Measurements from ENCODE around the gene LCN2.

The LCN2 gene

DNA sequence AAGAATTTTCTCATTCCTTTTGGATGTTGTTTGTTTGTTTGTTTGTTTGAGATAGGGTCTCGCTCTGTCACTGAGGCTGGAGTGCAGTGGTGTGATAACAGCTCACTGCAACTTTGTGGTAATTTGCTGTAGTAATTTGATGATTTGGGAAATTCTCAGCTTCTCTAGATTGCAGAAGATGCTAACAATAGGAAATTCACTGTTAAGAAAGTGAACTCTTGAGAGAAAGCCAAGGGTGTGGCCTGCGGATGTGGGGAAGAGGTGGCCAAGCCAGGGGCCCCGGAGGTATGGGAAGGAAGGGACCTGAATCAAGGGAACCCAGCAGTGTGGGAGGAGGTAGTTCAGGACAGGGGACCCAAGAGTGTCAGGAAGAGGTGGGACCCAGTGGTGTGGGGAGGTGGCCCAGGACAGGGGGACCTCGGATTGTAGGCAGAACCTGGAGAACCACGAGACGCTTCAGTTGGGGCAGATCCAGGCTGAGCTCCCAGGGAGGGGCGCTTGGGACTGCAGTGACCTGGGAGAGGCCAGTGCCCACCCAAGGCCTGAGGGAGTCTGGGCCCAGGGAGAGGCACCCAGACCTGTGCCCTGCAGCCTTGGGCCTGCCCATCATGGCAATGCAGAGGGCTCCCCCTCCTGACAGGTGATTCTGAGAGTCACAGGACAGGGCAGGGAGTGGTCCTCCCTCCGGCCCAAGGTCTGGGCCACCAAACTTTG, 5.6 kb upstream of the LCN2 start:
- WGBS (ENCODE audit: insufficient coverage), result 84% methylated on average over 7 of the region's 8 CpGs
- Histone ChIP-seq H3K4me1 (ENCODE audit: control extremely low read depth in 1 of 4, control insufficient read depth in 4 of 4, insufficient read depth in 4 of 4, low read length in 3 of 4) (peaks cover 0 to 8% (median 2%) of the 10 kb centered on the region in 4 experiments), H3K9me3 (ENCODE audit: control extremely low read depth in 1 of 5, control insufficient read depth in 4 of 5, insufficient read depth in 2 of 5, low read depth in 1 of 5, low read length in 4 of 5) (no peaks in the 10 kb centered on the region), H3K36me3 (ENCODE audit: control insufficient read depth in 4 of 4, insufficient read depth in 4 of 4, low read length in 3 of 4) (no peaks in the 10 kb centered on the region), H3K27me3 (replicated peaks in 2 of 5; ENCODE audit: control insufficient read depth in 4 of 5, insufficient read depth in 5 of 5, low read length in 4 of 5) (no peaks in the 10 kb centered on the region), H3K27ac (ENCODE audit: insufficient read depth in 1 of 2, low read depth in 1 of 2, low read length in 2 of 2, poor library complexity in 1 of 2, severe bottlenecking in 2 of 2) (no peak overlapping the region), H3K4me3 (ENCODE audit: control insufficient read depth in 1 of 7, extremely low read depth in 1 of 7, insufficient read depth in 4 of 7, low read depth in 2 of 7, low read length in 6 of 7) (no peak overlapping the region)
- no peak for DNase-seq
- POLR2A ChIA-PET, result interaction anchor here (0.6 to 1.1 kb wide), 3 partner anchors 7 to 107 kb away, joined by 3 to 5 read pairs (median 3); partner anchors contain the start of gene BBLN
- CTCF ChIA-PET, result interaction anchor here (1.2 to 1.5 kb wide), 2 partner anchors 15 to 28 kb away, joined by 4 read pairs; no protein-coding TSS in a partner anchor

DNA sequence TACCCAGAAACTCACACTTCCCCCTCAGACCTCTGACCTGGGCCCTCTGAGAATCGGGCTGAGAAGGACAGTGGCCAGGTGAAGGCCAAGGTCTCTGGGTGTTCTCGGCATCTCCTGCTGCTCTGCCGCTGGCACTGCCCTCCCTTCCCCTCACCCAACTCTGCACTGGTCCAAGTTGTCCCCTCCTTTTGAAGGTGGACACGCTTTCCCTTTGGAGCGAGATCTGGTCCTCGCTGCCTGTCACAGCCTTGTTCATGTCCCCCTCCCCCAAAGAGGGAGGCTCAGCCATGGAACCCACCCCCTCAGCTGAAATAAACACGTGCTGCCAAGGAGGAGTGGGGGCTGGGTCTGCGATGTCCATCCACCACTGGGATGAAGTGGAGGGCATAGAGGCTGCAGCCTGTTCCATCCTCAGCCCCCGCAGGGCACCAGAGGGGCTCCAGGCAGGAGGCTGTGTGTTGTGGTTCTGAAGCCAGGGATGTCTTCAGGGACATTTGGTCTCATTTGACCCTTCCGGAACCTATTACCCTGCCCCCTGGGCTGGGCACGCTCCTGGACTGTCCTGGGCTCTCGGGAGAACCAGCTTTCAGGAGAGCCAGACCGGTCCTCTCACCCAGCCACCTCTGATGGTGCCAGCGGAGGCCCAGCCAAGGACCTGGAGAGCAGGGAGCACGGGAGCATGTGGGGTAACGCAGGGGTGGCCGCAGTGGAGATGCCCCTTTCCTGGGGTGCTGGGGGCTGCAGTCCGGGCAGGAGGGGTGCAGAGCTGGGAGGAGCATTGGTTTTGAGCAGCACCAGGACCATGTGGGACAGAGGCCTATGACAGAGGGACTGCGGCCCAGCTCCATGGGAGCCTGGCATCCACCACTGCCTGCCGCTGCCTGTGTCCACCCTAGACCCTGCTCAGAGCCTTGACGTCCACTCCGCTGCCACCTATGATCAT, 4.7 kb upstream of the LCN2 start:
- Histone ChIP-seq H3K27ac (ENCODE audit: insufficient read depth in 1 of 2, low read depth in 1 of 2, low read length in 2 of 2, poor library complexity in 1 of 2, severe bottlenecking in 2 of 2) (no peak overlapping the region), H3K9me3 (ENCODE audit: control extremely low read depth in 1 of 5, control insufficient read depth in 4 of 5, insufficient read depth in 2 of 5, low read depth in 1 of 5, low read length in 4 of 5) (no peaks in the 10 kb centered on the region), H3K36me3 (ENCODE audit: control insufficient read depth in 4 of 4, insufficient read depth in 4 of 4, low read length in 3 of 4) (no peaks in the 10 kb centered on the region), H3K4me1 (ENCODE audit: control extremely low read depth in 1 of 4, control insufficient read depth in 4 of 4, insufficient read depth in 4 of 4, low read length in 3 of 4) (peaks cover 0 to 10% (median 6%) of the 10 kb centered on the region in 4 experiments), H3K27me3 (replicated peaks in 2 of 5; ENCODE audit: control insufficient read depth in 4 of 5, insufficient read depth in 5 of 5, low read length in 4 of 5) (no peaks in the 10 kb centered on the region), H3K4me3 (ENCODE audit: control insufficient read depth in 1 of 7, extremely low read depth in 1 of 7, insufficient read depth in 4 of 7, low read depth in 2 of 7, low read length in 6 of 7) (no peak overlapping the region)
- 95% methylated on average over 17 of the region's 22 CpGs for WGBS (ENCODE audit: insufficient coverage)
- POLR2A ChIA-PET, result no interaction called here
- CTCF ChIA-PET, result interaction anchor here (1.3 kb wide), 1 partner anchor 27 kb away, joined by 4 read pairs; no protein-coding TSS in a partner anchor
- DNase-seq, result no peak

DNA sequence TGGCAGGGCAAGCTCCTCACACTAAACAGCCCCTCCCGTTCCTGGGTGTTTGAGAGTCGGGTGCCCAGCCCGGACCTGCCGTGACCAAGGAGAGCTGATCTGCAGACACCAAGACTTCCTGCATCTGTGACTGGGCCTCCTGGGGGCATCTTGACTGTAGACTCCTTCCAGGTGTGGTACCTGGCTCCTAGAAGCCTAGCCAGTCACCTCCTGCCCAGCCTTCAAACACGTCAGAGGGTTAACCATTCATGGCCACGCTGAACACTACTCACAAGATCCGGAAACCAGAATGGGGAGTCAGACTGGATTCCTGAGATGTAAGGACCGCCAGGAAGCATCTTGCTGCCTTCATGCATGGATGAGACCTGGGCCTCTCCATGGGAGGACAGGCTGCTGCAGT, 3.7 kb upstream of the LCN2 start:
- DNase-seq, result no peak
- Histone ChIP-seq H3K4me3 (ENCODE audit: control insufficient read depth in 1 of 7, extremely low read depth in 1 of 7, insufficient read depth in 4 of 7, low read depth in 2 of 7, low read length in 6 of 7) (no peak overlapping the region), H3K9me3 (ENCODE audit: control extremely low read depth in 1 of 5, control insufficient read depth in 4 of 5, insufficient read depth in 2 of 5, low read depth in 1 of 5, low read length in 4 of 5) (no peaks in the 10 kb centered on the region), H3K27ac (ENCODE audit: insufficient read depth in 1 of 2, low read depth in 1 of 2, low read length in 2 of 2, poor library complexity in 1 of 2, severe bottlenecking in 2 of 2) (no peak overlapping the region), H3K4me1 (ENCODE audit: control extremely low read depth in 1 of 4, control insufficient read depth in 4 of 4, insufficient read depth in 4 of 4, low read length in 3 of 4) (peaks cover 0 to 20% (median 15%) of the 10 kb centered on the region in 4 experiments), H3K36me3 (ENCODE audit: control insufficient read depth in 4 of 4, insufficient read depth in 4 of 4, low read length in 3 of 4) (no peaks in the 10 kb centered on the region), H3K27me3 (replicated peaks in 2 of 5; ENCODE audit: control insufficient read depth in 4 of 5, insufficient read depth in 5 of 5, low read length in 4 of 5) (no peaks in the 10 kb centered on the region)
- 84% methylated on average over 8 of the region's 8 CpGs for WGBS (ENCODE audit: insufficient coverage)
- ChIA-PET CTCF (interaction anchor here (1.0 to 1.3 kb wide), 3 partner anchors 8 to 28 kb away, joined by 3 to 4 read pairs (median 3); no protein-coding TSS in a partner anchor), POLR2A (no interaction called here)

DNA sequence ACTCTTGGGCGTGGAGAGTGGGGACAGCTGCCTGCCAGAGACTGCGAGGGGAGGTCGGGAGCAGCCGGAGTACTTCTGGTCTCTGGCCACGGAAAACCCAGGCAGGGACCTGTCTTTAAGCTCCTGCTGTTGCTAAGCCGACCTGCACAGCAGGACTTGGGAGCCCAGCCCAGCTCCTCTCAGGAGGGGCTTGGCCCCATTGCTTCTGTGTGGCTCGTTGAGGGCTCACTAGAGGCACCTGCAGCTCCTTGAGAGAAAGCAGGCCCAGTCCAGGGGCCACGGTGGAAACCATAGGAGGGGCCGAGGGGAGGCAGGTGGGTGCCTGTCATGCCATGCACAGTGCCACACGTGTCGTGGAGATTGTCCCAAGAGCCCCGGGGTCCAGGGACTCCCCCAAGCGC, 3.3 kb upstream of the LCN2 start:
- H3K4me1 ChIP-seq (ENCODE audit: control extremely low read depth in 1 of 4, control insufficient read depth in 4 of 4, insufficient read depth in 4 of 4, low read length in 3 of 4), result peaks cover 0 to 25% (median 19%) of the 10 kb centered on the region in 4 experiments
- no peaks in the 10 kb centered on the region for H3K27me3 ChIP-seq (replicated peaks in 2 of 5; ENCODE audit: control insufficient read depth in 4 of 5, insufficient read depth in 5 of 5, low read length in 4 of 5)
- H3K9me3 ChIP-seq (ENCODE audit: control extremely low read depth in 1 of 5, control insufficient read depth in 4 of 5, insufficient read depth in 2 of 5, low read depth in 1 of 5, low read length in 4 of 5), result no peaks in the 10 kb centered on the region
- no peak for DNase-seq
- H3K4me3 ChIP-seq (ENCODE audit: control insufficient read depth in 1 of 7, extremely low read depth in 1 of 7, insufficient read depth in 4 of 7, low read depth in 2 of 7, low read length in 6 of 7), result no peak overlapping the region
- H3K36me3 ChIP-seq (ENCODE audit: control insufficient read depth in 4 of 4, insufficient read depth in 4 of 4, low read length in 3 of 4), result no peaks in the 10 kb centered on the region
- no peak overlapping the region for H3K27ac ChIP-seq (ENCODE audit: insufficient read depth in 1 of 2, low read depth in 1 of 2, low read length in 2 of 2, poor library complexity in 1 of 2, severe bottlenecking in 2 of 2)
- ChIA-PET POLR2A (no interaction called here), CTCF (interaction anchor here (1.0 to 1.2 kb wide), 3 partner anchors 9 to 202 kb away, joined by 3 read pairs; no protein-coding TSS in a partner anchor)
- whole genome bisulfite sequencing (ENCODE audit: insufficient coverage), result 95% methylated on average over 12 of the region's 13 CpGs

DNA sequence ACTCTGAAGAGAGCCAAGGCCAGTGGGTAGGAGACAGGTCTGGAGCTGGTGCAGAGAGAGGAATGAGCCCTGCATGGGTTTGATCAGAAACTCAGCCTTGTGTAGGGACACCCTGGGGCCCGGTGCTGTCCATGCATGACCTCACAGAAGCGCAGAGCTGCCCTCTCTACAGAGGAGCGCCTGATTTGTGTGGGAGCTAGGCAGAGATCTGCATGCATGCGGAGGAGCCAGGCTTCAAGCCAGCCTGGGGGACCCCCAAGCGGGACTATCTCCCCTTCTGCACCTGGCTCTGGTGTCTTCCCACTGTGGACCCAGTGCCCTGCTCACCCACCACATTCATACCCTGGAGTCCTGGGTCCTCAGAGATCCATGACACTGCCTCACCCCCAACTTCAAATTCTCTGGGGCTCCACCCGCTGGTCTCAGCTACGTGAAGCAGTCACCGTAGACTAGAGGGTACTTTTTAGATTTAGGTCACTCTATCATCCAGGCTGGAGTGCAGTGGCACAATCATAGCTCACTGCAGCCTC, 2.6 kb upstream of the LCN2 start:
- Histone ChIP-seq H3K36me3 (ENCODE audit: control insufficient read depth in 4 of 4, insufficient read depth in 4 of 4, low read length in 3 of 4) (no peaks in the 10 kb centered on the region), H3K4me1 (ENCODE audit: control extremely low read depth in 1 of 4, control insufficient read depth in 4 of 4, insufficient read depth in 4 of 4, low read length in 3 of 4) (peaks cover 0 to 29% (median 21%) of the 10 kb centered on the region in 4 experiments), H3K9me3 (ENCODE audit: control extremely low read depth in 1 of 5, control insufficient read depth in 4 of 5, insufficient read depth in 2 of 5, low read depth in 1 of 5, low read length in 4 of 5) (no peaks in the 10 kb centered on the region), H3K27ac (ENCODE audit: insufficient read depth in 1 of 2, low read depth in 1 of 2, low read length in 2 of 2, poor library complexity in 1 of 2, severe bottlenecking in 2 of 2) (no peak overlapping the region), H3K27me3 (replicated peaks in 2 of 5; ENCODE audit: control insufficient read depth in 4 of 5, insufficient read depth in 5 of 5, low read length in 4 of 5) (no peaks in the 10 kb centered on the region), H3K4me3 (ENCODE audit: control insufficient read depth in 1 of 7, extremely low read depth in 1 of 7, insufficient read depth in 4 of 7, low read depth in 2 of 7, low read length in 6 of 7) (no peak overlapping the region)
- POLR2A ChIA-PET, result no interaction called here
- no peak for DNase-seq
- CTCF ChIA-PET, result interaction anchor here (1.1 to 1.2 kb wide), 2 partner anchors 10 to 203 kb away, joined by 3 read pairs; no protein-coding TSS in a partner anchor
- 98% methylated on average over 7 of the region's 8 CpGs for WGBS (ENCODE audit: insufficient coverage)

DNA sequence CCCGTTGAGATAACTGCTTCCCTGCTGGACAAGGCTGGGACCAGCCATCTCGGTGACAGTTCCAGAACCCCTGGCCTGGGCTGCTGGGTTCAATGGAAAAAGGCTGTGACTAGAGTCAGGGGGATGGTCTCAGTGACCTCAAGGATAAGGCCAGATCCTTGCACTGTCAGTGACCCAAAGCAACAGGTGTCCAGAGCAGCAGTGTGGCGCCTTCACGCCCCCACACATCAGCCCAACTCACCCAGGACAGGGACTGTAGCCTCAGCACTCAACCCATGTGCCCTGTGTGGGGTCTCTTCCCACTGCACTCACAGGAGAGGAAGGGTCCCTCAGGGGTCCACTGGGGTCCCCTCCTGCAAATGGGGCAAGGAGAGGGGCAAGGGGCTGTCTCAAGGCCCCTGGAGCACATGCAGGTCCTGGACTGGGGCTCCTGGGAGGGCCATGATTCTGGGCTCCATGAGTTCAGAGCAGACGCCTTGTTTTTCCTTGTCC, 698 bp upstream of the LCN2 start:
- no peak overlapping the region for H3K27ac ChIP-seq (ENCODE audit: insufficient read depth in 1 of 2, low read depth in 1 of 2, low read length in 2 of 2, poor library complexity in 1 of 2, severe bottlenecking in 2 of 2)
- H3K27me3 ChIP-seq (replicated peaks in 2 of 5; ENCODE audit: control insufficient read depth in 4 of 5, insufficient read depth in 5 of 5, low read length in 4 of 5), result no peaks in the 10 kb centered on the region
- CTCF ChIA-PET, result no interaction called here
- H3K36me3 ChIP-seq (ENCODE audit: control insufficient read depth in 4 of 4, insufficient read depth in 4 of 4, low read length in 3 of 4), result no peaks in the 10 kb centered on the region
- no peak for DNase-seq
- H3K4me1 ChIP-seq (ENCODE audit: control extremely low read depth in 1 of 4, control insufficient read depth in 4 of 4, insufficient read depth in 4 of 4, low read length in 3 of 4), result peaks cover 0 to 26% (median 17%) of the 10 kb centered on the region in 4 experiments
- 100% methylated on average over 3 of the region's 5 CpGs for WGBS (ENCODE audit: insufficient coverage)
- no peak overlapping the region for H3K4me3 ChIP-seq (ENCODE audit: control insufficient read depth in 1 of 7, extremely low read depth in 1 of 7, insufficient read depth in 4 of 7, low read depth in 2 of 7, low read length in 6 of 7)
- POLR2A ChIA-PET, result no interaction called here
- H3K9me3 ChIP-seq (ENCODE audit: control extremely low read depth in 1 of 5, control insufficient read depth in 4 of 5, insufficient read depth in 2 of 5, low read depth in 1 of 5, low read length in 4 of 5), result no peaks in the 10 kb centered on the region

Measured in common myeloid progenitor, CD34-positive (primary cell).